ENCODE results near the gene SLC35F6.
A peak's percentile ranks its signal among the peaks of the same experiment; 100 is the strongest.

Gene SLC35F6

GRCh38 chr2:26764078-26764887 lies at the start of gene SLC35F6:
SLC35F6 (plus strand) TSS chr2:26764284; CDS start chr2:26764350, 66 bp downstream.
- DNase-seq = peak; percentile 87

- DNase-seq = no peak
Observed at GRCh38 chr2:26715528-26716270, 48.4 kb upstream of the SLC35F6 start.

- DNase-seq = no peak
Observed at GRCh38 chr2:26716340-26716739, 47.7 kb upstream of the SLC35F6 start.

GRCh38 chr2:26716769-26717168 lies 47.3 kb upstream of the SLC35F6 start:
- no peak for DNase-seq

- no peak for DNase-seq
Observed at GRCh38 chr2:26717362-26717761, 46.7 kb upstream of the SLC35F6 start.

- no peak for DNase-seq
Observed at GRCh38 chr2:26718949-26719686, 45.0 kb upstream of the SLC35F6 start.

- peak; percentile 70 for DNase-seq
Observed at GRCh38 chr2:26720322-26721114, 43.6 kb upstream of the SLC35F6 start.

GRCh38 chr2:26721115-26722032 lies 42.7 kb upstream of the SLC35F6 start:
- peak; percentile 65 for DNase-seq

- no peak for DNase-seq
Observed at GRCh38 chr2:26722328-26722727, 41.8 kb upstream of the SLC35F6 start.

GRCh38 chr2:26722911-26723310 lies 41.2 kb upstream of the SLC35F6 start:
- no peak for DNase-seq

GRCh38 chr2:26723475-26723874 lies 40.6 kb upstream of the SLC35F6 start:
- no peak for DNase-seq

- DNase-seq = no peak
Observed at GRCh38 chr2:26723991-26724750, 39.9 kb upstream of the SLC35F6 start.

GRCh38 chr2:26724784-26725520 lies 39.1 kb upstream of the SLC35F6 start:
- DNase-seq = no peak

GRCh38 chr2:26725521-26725820 lies 38.6 kb upstream of the SLC35F6 start:
- no peak for DNase-seq

GRCh38 chr2:26726228-26726627 lies 37.9 kb upstream of the SLC35F6 start:
- DNase-seq = no peak

GRCh38 chr2:26727641-26728561 lies 36.2 kb upstream of the SLC35F6 start:
- no peak for DNase-seq

- no peak for DNase-seq
Observed at GRCh38 chr2:26729311-26729710, 34.8 kb upstream of the SLC35F6 start.

GRCh38 chr2:26730549-26731344 lies 33.3 kb upstream of the SLC35F6 start:
- no peak for DNase-seq

Measured in DMS53 (cell line).